Liver (tissue), 9 donors: Measurements from ENCODE around the gene SELENOS. TPM values are rescaled to one million over a fixed set of nuclear protein-coding genes. Genes with fewer than 3 reads are reported as not detected.

Experiments used
- DNase-seq: peaks from one replicate; pipeline ENCODE4 v3.0.0-alpha.2; 2017; ENCODE audit warnings: low spot score
- H3K27ac ChIP-seq, 2 donors: one replicate each; pipeline ENCODE4 v1.7.0; 2013; ENCODE audit warnings: inconsistent platforms in 2 of 2, low read length in 2 of 2, control low read depth in 1 of 2, low read depth in 1 of 2, mild to moderate bottlenecking in 1 of 2
- H3K27me3 ChIP-seq, 4 donors: one replicate each; pipeline versions ENCODE4 v1.6.1 to v1.7.0; 2013; ENCODE audit warnings: low read length in 3 of 4, inconsistent platforms in 1 of 4, mild to moderate bottlenecking in 1 of 4, moderate library complexity in 1 of 4; ENCODE audit not compliant: control insufficient read depth in 4 of 4, insufficient read depth in 4 of 4
- H3K36me3 ChIP-seq, 4 donors: one replicate each; pipeline versions ENCODE4 v1.6.1 to v1.7.0; 2013; ENCODE audit warnings: low read length in 3 of 4, mild to moderate bottlenecking in 3 of 4, low read depth in 1 of 4, moderate library complexity in 1 of 4; ENCODE audit not compliant: control insufficient read depth in 4 of 4, insufficient read depth in 3 of 4
- H3K4me1 ChIP-seq, 4 donors: one replicate each; pipeline versions ENCODE4 v1.6.1 to v1.7.0; 2013; ENCODE audit warnings: low read length in 3 of 4, mild to moderate bottlenecking in 3 of 4, moderate library complexity in 1 of 4; ENCODE audit not compliant: control insufficient read depth in 4 of 4, insufficient read depth in 4 of 4
- H3K4me3 ChIP-seq, 3 donors: one replicate each; pipeline versions ENCODE4 v1.6.1 to v1.7.0; 2013; ENCODE audit warnings: low read length in 3 of 3, control low read depth in 1 of 3, low read depth in 1 of 3, mild to moderate bottlenecking in 1 of 3
- H3K9ac ChIP-seq, 2 donors: one replicate each; pipeline ENCODE4 v1.7.0; 2013; ENCODE audit warnings: low read length in 2 of 2, mild to moderate bottlenecking in 2 of 2, moderate library complexity in 2 of 2, control low read depth in 1 of 2, low read depth in 1 of 2
- H3K9me3 ChIP-seq, 4 donors: one replicate each; pipeline versions ENCODE4 v1.6.1 to v1.7.0; 2013; ENCODE audit warnings: low read length in 3 of 4; ENCODE audit not compliant: control insufficient read depth in 4 of 4
- EGR1 ChIP-seq, 2 donors: IDR thresholded peaks; 2 replicates each; pipeline ENCODE4 v1.6.1; 2016 to 2018; ENCODE audit warnings: antibody characterized with exemption in 2 of 2, low read depth in 2 of 2
- FOXA1 ChIP-seq: IDR thresholded peaks from 2 replicates; pipeline ENCODE4 v1.6.1; 2016; ENCODE audit warnings: antibody characterized with exemption
- FOXA2 ChIP-seq: IDR thresholded peaks from 2 replicates; pipeline ENCODE4 v1.6.1; 2016; ENCODE audit warnings: antibody characterized with exemption
- GABPA ChIP-seq, 2 donors: IDR thresholded peaks in 1 of 2; conservative IDR thresholded peaks in 1 of 2; 2 replicates each; pipeline ENCODE4 v1.6.1; 2016; ENCODE audit warnings: antibody characterized with exemption in 2 of 2, mild to moderate bottlenecking in 1 of 2, moderate library complexity in 1 of 2
- HNF4A ChIP-seq, 2 donors: conservative IDR thresholded peaks; 2 replicates each; pipeline ENCODE4 v1.6.1; 2016; ENCODE audit warnings: antibody characterized with exemption in 2 of 2, mild to moderate bottlenecking in 2 of 2
- HNF4G ChIP-seq: IDR thresholded peaks from 2 replicates; pipeline ENCODE4 v1.6.1; 2016; ENCODE audit warnings: antibody characterized with exemption
- JUND ChIP-seq, 2 donors: IDR thresholded peaks; 2 replicates each; pipeline ENCODE4 v1.6.1; 2016; ENCODE audit warnings: antibody characterized with exemption in 2 of 2
- NR2F2 ChIP-seq: IDR thresholded peaks from 2 replicates; pipeline ENCODE4 v1.6.1; 2016; ENCODE audit warnings: antibody characterized with exemption
- RAD21 ChIP-seq, 2 donors: IDR thresholded peaks; 2 replicates each; pipeline ENCODE4 v1.6.1; 2016; ENCODE audit warnings: antibody characterized with exemption in 2 of 2, mild to moderate bottlenecking in 2 of 2
- RXRA ChIP-seq, 2 donors: IDR thresholded peaks; 2 replicates each; pipeline ENCODE4 v1.6.1; 2017 to 2018; ENCODE audit warnings: antibody characterized with exemption in 2 of 2, mild to moderate bottlenecking in 1 of 2
- SP1 ChIP-seq: IDR thresholded peaks from 2 replicates; pipeline ENCODE4 v1.6.1; 2018; ENCODE audit warnings: antibody characterized with exemption, mild to moderate bottlenecking
- TAF1 ChIP-seq: conservative IDR thresholded peaks from 2 replicates; pipeline ENCODE4 v1.6.1; 2016; ENCODE audit warnings: antibody characterized with exemption, mild to moderate bottlenecking
- YY1 ChIP-seq: IDR thresholded peaks from 2 replicates; pipeline ENCODE4 v1.6.1; 2016; ENCODE audit warnings: antibody characterized with exemption, mild to moderate bottlenecking
- WGBS: extraction: QIAGEN DNeasy Blood & Tissue Kit; methylation state at CpG from one replicate; pipeline ENCODE4 v1.1.7; 2013; 5-methylcytosine and 5-hydroxymethylcytosine counted together
- polyA plus RNA-seq, 2 donors: library from polyadenylated mRNA; stranded (reverse) in 1 of 2; unstranded in 1 of 2; fragments of 200-250 nt in 1 of 2; fragments of >200 nt in 1 of 2; fragmentation: Nextera tagmentation in 1 of 2; extraction: Ambion mirVana in 1 of 2; gene quantifications; one replicate each; pipeline versions ENCODE4 v1.2.1 to v1.2.3, GENCODE V29; 2013 to 2015
- total RNA-seq, 2 donors: library from RNA; depleted of rRNA; stranded (reverse); fragments of >200 nt; gene quantifications; one replicate each; pipeline ENCODE4 v1.2.3, GENCODE V29; 2014
- TF ChIP-seq, protein P1 (sequence below): IDR thresholded peaks from 2 replicates; pipeline ENCODE4 v1.6.1; 2016; ENCODE audit warnings: antibody characterized with exemption
- TF ChIP-seq, protein P2 (sequence below): IDR thresholded peaks from 2 replicates; pipeline ENCODE4 v1.6.1; 2016; ENCODE audit warnings: antibody characterized with exemption
- TF ChIP-seq, protein P3 (sequence below): fragments of 150-350 bp; IDR thresholded peaks from 2 replicates; pipeline ENCODE4 v1.5.1; 2017; ENCODE audit warnings: improper control_type of control experiment, low read depth, low read length; ENCODE audit not compliant: missing input control
- TF ChIP-seq, protein P4 (sequence below): IDR thresholded peaks from 2 replicates; pipeline ENCODE4 v1.6.1; 2016; ENCODE audit warnings: antibody characterized with exemption, mild to moderate bottlenecking
- TF ChIP-seq, protein P5 (sequence below): IDR thresholded peaks from 2 replicates; pipeline ENCODE4 v1.6.1; 2016; ENCODE audit warnings: antibody characterized with exemption
- donor health status: healthy.
- donor health status: healthy.
- donor health status: healthy.
- donor health status: healthy.
- donor health status: healthy.

SELENOS gene
- total and polyA plus RNA-seq, 4 donors, result 25.8 to 71.1 (median 65.8) TPM

DNA sequence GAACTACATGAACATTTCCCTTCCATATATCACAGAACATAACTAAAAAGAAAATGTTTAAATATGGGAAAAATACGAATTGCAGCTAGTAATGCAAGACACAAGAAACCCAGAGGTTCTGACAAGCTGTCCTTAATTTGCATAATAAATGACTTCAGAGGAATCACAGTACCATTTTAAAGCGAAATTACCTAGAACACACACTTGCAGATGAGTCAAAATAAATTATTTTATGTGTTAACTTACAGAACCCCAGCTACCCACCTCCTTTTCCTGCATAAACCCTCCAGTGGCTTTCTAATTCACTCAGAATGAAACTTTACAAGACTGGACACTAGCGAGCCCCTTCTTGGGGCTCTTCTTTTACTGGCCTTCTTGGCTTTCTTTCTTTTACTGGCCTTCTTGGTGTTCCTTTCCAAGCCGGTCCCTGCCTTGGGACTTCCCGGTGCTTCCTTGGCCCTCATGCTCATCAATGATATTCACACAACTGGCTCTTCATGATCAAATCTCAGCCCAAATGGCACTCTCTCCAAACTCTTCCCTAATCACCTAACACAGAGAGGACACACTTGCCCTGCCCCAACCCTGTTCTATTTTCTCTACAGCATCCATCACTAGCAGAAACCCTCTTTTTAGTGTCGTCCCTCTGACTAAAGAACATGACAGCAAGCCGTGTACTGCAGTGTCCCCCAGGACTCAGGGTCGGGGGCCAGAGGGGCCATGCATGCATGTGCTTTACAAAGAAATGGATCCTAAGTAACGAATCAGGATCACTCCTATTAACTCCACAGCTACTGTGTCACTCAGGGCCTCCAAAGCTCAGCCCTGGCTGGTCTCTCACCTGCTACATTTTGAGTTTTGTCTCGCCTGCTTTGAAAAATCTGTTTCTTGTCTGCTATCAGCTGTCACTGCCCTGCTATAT, 30.2 kb downstream of the SELENOS start:
- Histone ChIP-seq H3K9ac (no peak overlapping the region), H3K27ac (no peak overlapping the region), H3K4me1 (peaks cover 3 to 14% (median 9%) of the 10 kb centered on the region in 4 donors), H3K9me3 (no peaks in the 10 kb centered on the region), H3K4me3 (no peak overlapping the region), H3K27me3 (no peaks in the 10 kb centered on the region), H3K36me3 (no peaks in the 10 kb centered on the region)
- WGBS, result 89% methylated on average over 10 of the region's 10 CpGs
- DNase-seq, result no peak
- TF ChIP-seq, protein P1, sequence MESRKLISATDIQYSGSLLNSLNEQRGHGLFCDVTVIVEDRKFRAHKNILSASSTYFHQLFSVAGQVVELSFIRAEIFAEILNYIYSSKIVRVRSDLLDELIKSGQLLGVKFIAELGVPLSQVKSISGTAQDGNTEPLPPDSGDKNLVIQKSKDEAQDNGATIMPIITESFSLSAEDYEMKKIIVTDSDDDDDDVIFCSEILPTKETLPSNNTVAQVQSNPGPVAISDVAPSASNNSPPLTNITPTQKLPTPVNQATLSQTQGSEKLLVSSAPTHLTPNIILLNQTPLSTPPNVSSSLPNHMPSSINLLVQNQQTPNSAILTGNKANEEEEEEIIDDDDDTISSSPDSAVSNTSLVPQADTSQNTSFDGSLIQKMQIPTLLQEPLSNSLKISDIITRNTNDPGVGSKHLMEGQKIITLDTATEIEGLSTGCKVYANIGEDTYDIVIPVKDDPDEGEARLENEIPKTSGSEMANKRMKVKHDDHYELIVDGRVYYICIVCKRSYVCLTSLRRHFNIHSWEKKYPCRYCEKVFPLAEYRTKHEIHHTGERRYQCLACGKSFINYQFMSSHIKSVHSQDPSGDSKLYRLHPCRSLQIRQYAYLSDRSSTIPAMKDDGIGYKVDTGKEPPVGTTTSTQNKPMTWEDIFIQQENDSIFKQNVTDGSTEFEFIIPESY, result no peak
- TF ChIP-seq GABPA (IDR thresholded peaks at IDR 0.05 in 1 of 2, conservative IDR thresholded peaks at IDR 0.05 in 1 of 2), result no peak
- no peak for TF ChIP-seq TAF1
- no peak for TF ChIP-seq YY1
- no peak for TF ChIP-seq RAD21 (IDR thresholded peaks at IDR 0.05)
- TF ChIP-seq, protein P2, sequence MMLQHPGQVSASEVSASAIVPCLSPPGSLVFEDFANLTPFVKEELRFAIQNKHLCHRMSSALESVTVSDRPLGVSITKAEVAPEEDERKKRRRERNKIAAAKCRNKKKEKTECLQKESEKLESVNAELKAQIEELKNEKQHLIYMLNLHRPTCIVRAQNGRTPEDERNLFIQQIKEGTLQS, result no peak
- no peak for TF ChIP-seq JUND (IDR thresholded peaks at IDR 0.05)
- TF ChIP-seq NR2F2, result no peak
- no peak for TF ChIP-seq SP1
- TF ChIP-seq, protein P3, sequence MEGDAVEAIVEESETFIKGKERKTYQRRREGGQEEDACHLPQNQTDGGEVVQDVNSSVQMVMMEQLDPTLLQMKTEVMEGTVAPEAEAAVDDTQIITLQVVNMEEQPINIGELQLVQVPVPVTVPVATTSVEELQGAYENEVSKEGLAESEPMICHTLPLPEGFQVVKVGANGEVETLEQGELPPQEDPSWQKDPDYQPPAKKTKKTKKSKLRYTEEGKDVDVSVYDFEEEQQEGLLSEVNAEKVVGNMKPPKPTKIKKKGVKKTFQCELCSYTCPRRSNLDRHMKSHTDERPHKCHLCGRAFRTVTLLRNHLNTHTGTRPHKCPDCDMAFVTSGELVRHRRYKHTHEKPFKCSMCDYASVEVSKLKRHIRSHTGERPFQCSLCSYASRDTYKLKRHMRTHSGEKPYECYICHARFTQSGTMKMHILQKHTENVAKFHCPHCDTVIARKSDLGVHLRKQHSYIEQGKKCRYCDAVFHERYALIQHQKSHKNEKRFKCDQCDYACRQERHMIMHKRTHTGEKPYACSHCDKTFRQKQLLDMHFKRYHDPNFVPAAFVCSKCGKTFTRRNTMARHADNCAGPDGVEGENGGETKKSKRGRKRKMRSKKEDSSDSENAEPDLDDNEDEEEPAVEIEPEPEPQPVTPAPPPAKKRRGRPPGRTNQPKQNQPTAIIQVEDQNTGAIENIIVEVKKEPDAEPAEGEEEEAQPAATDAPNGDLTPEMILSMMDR, result no peak
- TF ChIP-seq, protein P4, sequence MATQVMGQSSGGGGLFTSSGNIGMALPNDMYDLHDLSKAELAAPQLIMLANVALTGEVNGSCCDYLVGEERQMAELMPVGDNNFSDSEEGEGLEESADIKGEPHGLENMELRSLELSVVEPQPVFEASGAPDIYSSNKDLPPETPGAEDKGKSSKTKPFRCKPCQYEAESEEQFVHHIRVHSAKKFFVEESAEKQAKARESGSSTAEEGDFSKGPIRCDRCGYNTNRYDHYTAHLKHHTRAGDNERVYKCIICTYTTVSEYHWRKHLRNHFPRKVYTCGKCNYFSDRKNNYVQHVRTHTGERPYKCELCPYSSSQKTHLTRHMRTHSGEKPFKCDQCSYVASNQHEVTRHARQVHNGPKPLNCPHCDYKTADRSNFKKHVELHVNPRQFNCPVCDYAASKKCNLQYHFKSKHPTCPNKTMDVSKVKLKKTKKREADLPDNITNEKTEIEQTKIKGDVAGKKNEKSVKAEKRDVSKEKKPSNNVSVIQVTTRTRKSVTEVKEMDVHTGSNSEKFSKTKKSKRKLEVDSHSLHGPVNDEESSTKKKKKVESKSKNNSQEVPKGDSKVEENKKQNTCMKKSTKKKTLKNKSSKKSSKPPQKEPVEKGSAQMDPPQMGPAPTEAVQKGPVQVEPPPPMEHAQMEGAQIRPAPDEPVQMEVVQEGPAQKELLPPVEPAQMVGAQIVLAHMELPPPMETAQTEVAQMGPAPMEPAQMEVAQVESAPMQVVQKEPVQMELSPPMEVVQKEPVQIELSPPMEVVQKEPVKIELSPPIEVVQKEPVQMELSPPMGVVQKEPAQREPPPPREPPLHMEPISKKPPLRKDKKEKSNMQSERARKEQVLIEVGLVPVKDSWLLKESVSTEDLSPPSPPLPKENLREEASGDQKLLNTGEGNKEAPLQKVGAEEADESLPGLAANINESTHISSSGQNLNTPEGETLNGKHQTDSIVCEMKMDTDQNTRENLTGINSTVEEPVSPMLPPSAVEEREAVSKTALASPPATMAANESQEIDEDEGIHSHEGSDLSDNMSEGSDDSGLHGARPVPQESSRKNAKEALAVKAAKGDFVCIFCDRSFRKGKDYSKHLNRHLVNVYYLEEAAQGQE, result no peak
- TF ChIP-seq FOXA1, result no peak
- no peak for TF ChIP-seq HNF4A (conservative IDR thresholded peaks at IDR 0.05)
- no peak for TF ChIP-seq HNF4G
- TF ChIP-seq EGR1 (IDR thresholded peaks at IDR 0.05; ENCODE audit: low read depth in 2 of 2), result no peak
- TF ChIP-seq RXRA (IDR thresholded peaks at IDR 0.05), result no peak
- TF ChIP-seq FOXA2, result no peak
- TF ChIP-seq, protein P5, sequence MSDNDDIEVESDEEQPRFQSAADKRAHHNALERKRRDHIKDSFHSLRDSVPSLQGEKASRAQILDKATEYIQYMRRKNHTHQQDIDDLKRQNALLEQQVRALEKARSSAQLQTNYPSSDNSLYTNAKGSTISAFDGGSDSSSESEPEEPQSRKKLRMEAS, result no peak
